ENCODE data around the gene SPAG6. TPM values are rescaled to one million over a fixed set of nuclear protein-coding genes. Genes with fewer than 3 reads are reported as not detected.

Gene SPAG6
- total RNA-seq, 2 experiments from 2014 or later: not detected

GRCh38 chr10:22460531-22461403 is 115.5 kb downstream of the SPAG6 start:
- intact Hi-C loops (cut with DNase I, micrococcal nuclease): no loop called here
- Histone ChIP-seq H3K27me3 (ENCODE audit: control insufficient read depth in 1 of 2, insufficient read depth in 2 of 2, low read length in 2 of 2) (no peaks in the 10 kb centered on the region), H3K9me3 (ENCODE audit: control insufficient read depth in 1 of 2, insufficient read depth in 1 of 2, low read length in 2 of 2) (peaks cover 0 to 3% of the 10 kb centered on the region in 2 experiments), H3K4me1 (ENCODE audit: insufficient read depth, low read length) (no peaks in the 10 kb centered on the region), H3K4me3 (ENCODE audit: low read length) (no peak overlapping the region), H3K36me3 (ENCODE audit: insufficient read depth, low read length) (no peaks in the 10 kb centered on the region), H3K27ac (ENCODE audit: low read depth in 1 of 2, low read length in 2 of 2) (no peak overlapping the region)
- Mint-ChIP-seq H3K27ac (no peak overlapping the region), H3K9me3 (no peaks in the 10 kb centered on the region), H3K27me3 (no peaks in the 10 kb centered on the region), H3K4me1 (ENCODE audit: low read depth) (no peaks in the 10 kb centered on the region), H3K36me3 (ENCODE audit: low read depth) (no peaks in the 10 kb centered on the region), H3K4me3 (no peak overlapping the region)
- POLR2A ChIA-PET: interaction anchor here (0.7 kb wide), 1 partner anchor 62 kb away, joined by 3 read pairs; no protein-coding TSS in a partner anchor
- no peak for ATAC-seq (ENCODE audit: poor library complexity)
- CTCF ChIA-PET: interaction anchor here (1.6 kb wide), 1 partner anchor 59 kb away, joined by 3 read pairs; no protein-coding TSS in a partner anchor
- no peak for TF ChIP-seq CTCF (IDR thresholded peaks at IDR 0.05)
- no peak for DNase-seq

- H3K4me1 Mint-ChIP-seq (ENCODE audit: low read depth): no peaks in the 10 kb centered on the region
- Histone ChIP-seq H3K27me3 (ENCODE audit: control insufficient read depth in 1 of 2, insufficient read depth in 2 of 2, low read length in 2 of 2) (no peaks in the 10 kb centered on the region), H3K9me3 (ENCODE audit: control insufficient read depth in 1 of 2, insufficient read depth in 1 of 2, low read length in 2 of 2) (peaks cover 0 to 3% of the 10 kb centered on the region in 2 experiments), H3K4me3 (ENCODE audit: low read length) (no peak overlapping the region), H3K27ac (ENCODE audit: low read depth in 1 of 2, low read length in 2 of 2) (no peak overlapping the region), H3K4me1 (ENCODE audit: insufficient read depth, low read length) (no peaks in the 10 kb centered on the region), H3K36me3 (ENCODE audit: insufficient read depth, low read length) (no peaks in the 10 kb centered on the region)
- H3K27me3 Mint-ChIP-seq: no peaks in the 10 kb centered on the region
- H3K27ac Mint-ChIP-seq: no peak overlapping the region
- H3K4me3 Mint-ChIP-seq: no peak overlapping the region
- POLR2A ChIA-PET: no interaction called here
- no peaks in the 10 kb centered on the region for H3K9me3 Mint-ChIP-seq
- no peaks in the 10 kb centered on the region for H3K36me3 Mint-ChIP-seq (ENCODE audit: low read depth)
- ATAC-seq (ENCODE audit: poor library complexity) (no peak), DNase-seq (no peak)
- no peak for TF ChIP-seq CTCF (IDR thresholded peaks at IDR 0.05)
- intact Hi-C loops (cut with DNase I, micrococcal nuclease): no loop called here
- CTCF ChIA-PET: no interaction called here
These were observed 116.6 kb downstream of the SPAG6 start for GRCh38 chr10:22461891-22462290.

- intact Hi-C loops (cut with DNase I, micrococcal nuclease): no loop called here
- CTCF ChIA-PET: no interaction called here
These were observed 118.0 kb downstream of the SPAG6 start for GRCh38 chr10:22463255-22463654.

More at GRCh38 chr10:22463255-22463654, 118.0 kb downstream of the SPAG6 start:
- H3K36me3 Mint-ChIP-seq (ENCODE audit: low read depth): no peaks in the 10 kb centered on the region
- no peak overlapping the region for H3K4me3 Mint-ChIP-seq
- ATAC-seq (ENCODE audit: poor library complexity): no peak
- no peak for TF ChIP-seq CTCF (IDR thresholded peaks at IDR 0.05)
- DNase-seq: no peak
- no peaks in the 10 kb centered on the region for H3K36me3 ChIP-seq (ENCODE audit: insufficient read depth, low read length)
- H3K4me3 ChIP-seq (ENCODE audit: low read length): no peak overlapping the region
- peaks cover 0 to 3% of the 10 kb centered on the region in 2 experiments for H3K9me3 ChIP-seq (ENCODE audit: control insufficient read depth in 1 of 2, insufficient read depth in 1 of 2, low read length in 2 of 2)
- no peaks in the 10 kb centered on the region for H3K4me1 Mint-ChIP-seq (ENCODE audit: low read depth)
- H3K27me3 Mint-ChIP-seq: no peaks in the 10 kb centered on the region
- no peaks in the 10 kb centered on the region for H3K27me3 ChIP-seq (ENCODE audit: control insufficient read depth in 1 of 2, insufficient read depth in 2 of 2, low read length in 2 of 2)
- POLR2A ChIA-PET: no interaction called here
- H3K27ac ChIP-seq (ENCODE audit: low read depth in 1 of 2, low read length in 2 of 2): no peak overlapping the region
- H3K4me1 ChIP-seq (ENCODE audit: insufficient read depth, low read length): no peaks in the 10 kb centered on the region
- H3K9me3 Mint-ChIP-seq: no peaks in the 10 kb centered on the region
- no peak overlapping the region for H3K27ac Mint-ChIP-seq

Measured in CD4-positive, alpha-beta T cell (primary cell).